DMS53 treated with DMSO at 0.1 percent for 48 hours (cell line): ENCODE results near the gene RGS6.

Experiments used
- DNase-seq: peaks from one replicate; lab custom pipeline; 2025; ENCODE audit not compliant: unreplicated experiment; lab: John Stamatoyannopoulos, UW

The RGS6 gene

GRCh38 chr14:72237722-72238666 is 305.8 kb downstream of the RGS6 start:
- no peak for DNase-seq

GRCh38 chr14:72243309-72244293 is 311.4 kb downstream of the RGS6 start:
- DNase-seq = no peak

- DNase-seq = no peak
Observed at GRCh38 chr14:72247896-72248465, 315.8 kb downstream of the RGS6 start.

- DNase-seq = no peak
Observed at GRCh38 chr14:72253503-72253902, 321.3 kb downstream of the RGS6 start.

GRCh38 chr14:72254202-72254936 is 322.1 kb downstream of the RGS6 start:
- no peak for DNase-seq

- no peak for DNase-seq
Observed at GRCh38 chr14:72254937-72255472, 322.8 kb downstream of the RGS6 start.

GRCh38 chr14:72256055-72256454 is 323.8 kb downstream of the RGS6 start:
- DNase-seq = no peak

- DNase-seq = no peak
Observed at GRCh38 chr14:72261068-72261467, 328.8 kb downstream of the RGS6 start.

- DNase-seq = no peak
Observed at GRCh38 chr14:72262771-72263170, 330.5 kb downstream of the RGS6 start.

- no peak for DNase-seq
Observed at GRCh38 chr14:72264716-72265115, 332.5 kb downstream of the RGS6 start.

GRCh38 chr14:72270147-72270727 is 338.0 kb downstream of the RGS6 start:
- DNase-seq = no peak

GRCh38 chr14:72270749-72271148 is 338.5 kb downstream of the RGS6 start:
- DNase-seq = no peak

- DNase-seq = no peak
Observed at GRCh38 chr14:72275242-72275641, 343.0 kb downstream of the RGS6 start.

- no peak for DNase-seq
Observed at GRCh38 chr14:72278316-72278715, 346.1 kb downstream of the RGS6 start.

- no peak for DNase-seq
Observed at GRCh38 chr14:72284176-72284575, 351.9 kb downstream of the RGS6 start.

GRCh38 chr14:72290241-72290640 is 358.0 kb downstream of the RGS6 start:
- DNase-seq = no peak

GRCh38 chr14:72291908-72292688 is 359.9 kb downstream of the RGS6 start:
- DNase-seq = peak; percentile 0

GRCh38 chr14:72292689-72293024 is 360.4 kb downstream of the RGS6 start:
- DNase-seq = no peak

- no peak for DNase-seq
Observed at GRCh38 chr14:72301352-72301751, 369.1 kb downstream of the RGS6 start.
